ENCODE measurements around the gene HDGFL3.

The HDGFL3 gene

GRCh38 chr15:83119968-83120581, 87.5 kb downstream of the HDGFL3 start:
- no peak for TF ChIP-seq CTCF (IDR thresholded peaks at IDR 0.05)

- no peak for TF ChIP-seq CTCF (IDR thresholded peaks at IDR 0.05)
Measured at GRCh38 chr15:83118968-83119367, 88.7 kb downstream of the HDGFL3 start.

- no peak for TF ChIP-seq CTCF (IDR thresholded peaks at IDR 0.05)
Measured at GRCh38 chr15:83118291-83118827, 89.3 kb downstream of the HDGFL3 start.

GRCh38 chr15:83115831-83116565, 91.6 kb downstream of the HDGFL3 start:
- TF ChIP-seq CTCF (IDR thresholded peaks at IDR 0.05), result no peak

- TF ChIP-seq CTCF (IDR thresholded peaks at IDR 0.05), result no peak
Measured at GRCh38 chr15:83115410-83115809, 92.2 kb downstream of the HDGFL3 start.

- TF ChIP-seq CTCF (IDR thresholded peaks at IDR 0.05), result no peak
Measured at GRCh38 chr15:83114856-83115255, 92.8 kb downstream of the HDGFL3 start.

- no peak for TF ChIP-seq CTCF (IDR thresholded peaks at IDR 0.05)
Measured at GRCh38 chr15:83113881-83114674, 93.5 kb downstream of the HDGFL3 start.

All from LNCAP (cell line).